ENCODE data around the gene CACNA1F. TPM values are rescaled to one million over a fixed set of nuclear protein-coding genes. Genes with fewer than 3 reads are reported as not detected.

Gene CACNA1F
- total and polyA plus RNA-seq, 10 of the 15 experiments (the other 5 are each of a cell fraction or from before 2014, with no cell fraction given), result 0.01 to 0.32 (median 0.05) TPM; not detected in 5

GRCh38 chrX:49160908-49161307 lies 72.2 kb downstream of the CACNA1F start (continued):
- TF ChIP-seq LARP7 (IDR thresholded peaks at IDR 0.05) (no peak), ZNF622 (IDR thresholded peaks at IDR 0.05) (no peak), RAD21 (IDR thresholded peaks at IDR 0.05; ENCODE audit: insufficient read depth, low read depth, low read length) (no peak)

GRCh38 chrX:49157194-49157593 lies 75.9 kb downstream of the CACNA1F start:
- no peaks in the 10 kb centered on the region for H3K36me3 ChIP-seq (ENCODE audit: control insufficient read depth in 2 of 2, insufficient read depth in 2 of 2, low read length in 1 of 2)
- no peak overlapping the region for H3K4me2 ChIP-seq (ENCODE audit: control insufficient read depth, insufficient read depth)
- 65% methylated on average over 24 of the region's 25 CpGs for WGBS (ENCODE audit: insufficient coverage, insufficient replicate concordance, low lambda C conversion rate, missing lambda C conversion rate)
- ATAC-seq (no peak), DNase-seq (ENCODE audit: low read depth, low spot score) (no peak), FAIRE-seq (no peak)
- no peak overlapping the region for H3K27ac ChIP-seq (ENCODE audit: control insufficient read depth, insufficient read depth)
- no peak overlapping the region for H3K4me3 ChIP-seq
- POLR2A ChIA-PET, result no interaction called here
- H3K4me1 ChIP-seq (ENCODE audit: control insufficient read depth, insufficient read depth, low read length), result no peaks in the 10 kb centered on the region
- SMC1A ChIA-PET (ENCODE audit: uncharacterized antibody, unreplicated experiment), result interaction anchor here (1.1 kb wide), 1 partner anchor 10 kb away, joined by 3 read pairs; no protein-coding TSS in a partner anchor
- no peaks in the 10 kb centered on the region for H3K9me3 ChIP-seq (replicated peaks; ENCODE audit: control insufficient read depth, insufficient read depth, low read length)
- RAD21 ChIA-PET (ENCODE audit: unreplicated experiment), result no interaction called here
- no peaks in the 10 kb centered on the region for H4K20me1 ChIP-seq (ENCODE audit: control insufficient read depth, insufficient read depth)
- no peaks in the 10 kb centered on the region for H3K27me3 ChIP-seq (replicated peaks in 1 of 2; ENCODE audit: control insufficient read depth in 2 of 2, insufficient read depth in 2 of 2, low read length in 1 of 2)
- BruUV-seq (replicated peaks), result no TSS peak
- CTCF ChIA-PET, result no interaction called here
- H3K79me2 ChIP-seq (ENCODE audit: control insufficient read depth, insufficient read depth, low read length), result no peaks in the 10 kb centered on the region
- no peak overlapping the region for H3K9ac ChIP-seq (ENCODE audit: control insufficient read depth, insufficient read depth, low read length)
- no peak overlapping the region for H2AFZ ChIP-seq (ENCODE audit: control insufficient read depth, low read depth, low read length)
- in situ Hi-C loops (cut with MboI) (no loop called here), intact Hi-C loops (cut with micrococcal nuclease; ENCODE audit: unreplicated experiment) (no loop called here)
- TF ChIP-seq MEF2A (IDR thresholded peaks at IDR 0.05; ENCODE audit: insufficient read depth, low read depth, low read length) (no peak), POLR2AphosphoS2 (IDR thresholded peaks at IDR 0.05; ENCODE audit: low read depth, low read length) (no peak), GABPA (IDR thresholded peaks at IDR 0.05; ENCODE audit: low read depth) (no peak), MLLT1 (IDR thresholded peaks at IDR 0.05) (no peak), RB1 (IDR thresholded peaks at IDR 0.05; ENCODE audit: borderline replicate concordance) (no peak), STAT1 (conservative IDR thresholded peaks at IDR 0.05) (no peak), NR2C1 (IDR thresholded peaks at IDR 0.05) (no peak), MEF2B (IDR thresholded peaks at IDR 0.05; ENCODE audit: partially characterized antibody, poor library complexity, severe bottlenecking) (no peak), SMAD5 (IDR thresholded peaks at IDR 0.05; ENCODE audit: low read depth) (no peak), SIN3A (IDR thresholded peaks at IDR 0.05; ENCODE audit: low read depth, low read length) (no peak), ESRRA (IDR thresholded peaks at IDR 0.05; ENCODE audit: low read length) (no peak), ETV6 (conservative IDR thresholded peaks at IDR 0.05 in 1 of 2, IDR thresholded peaks at IDR 0.05 in 1 of 2; ENCODE audit: borderline replicate concordance in 1 of 2, low read depth in 1 of 2) (no peak), MYB (IDR thresholded peaks at IDR 0.05; ENCODE audit: borderline replicate concordance, low read depth, low read length) (no peak), TCF3 (IDR thresholded peaks at IDR 0.05; ENCODE audit: borderline replicate concordance, insufficient read depth, low read depth, low read length) (no peak), USF1 (IDR thresholded peaks at IDR 0.05; ENCODE audit: borderline replicate concordance, extremely low read length, insufficient read depth, low read depth, low read length) (no peak)

Measured in GM12878 (cell line).